ENCODE results near the gene MTERF1.
A peak's percentile ranks its signal among the peaks of the same experiment; 100 is the strongest.
"Not testable (repeated sequence)": the region's sequence is repeated elsewhere in the genome, so short reads cannot be mapped to it uniquely, and the experiment has no call there.

The MTERF1 gene, protein sequence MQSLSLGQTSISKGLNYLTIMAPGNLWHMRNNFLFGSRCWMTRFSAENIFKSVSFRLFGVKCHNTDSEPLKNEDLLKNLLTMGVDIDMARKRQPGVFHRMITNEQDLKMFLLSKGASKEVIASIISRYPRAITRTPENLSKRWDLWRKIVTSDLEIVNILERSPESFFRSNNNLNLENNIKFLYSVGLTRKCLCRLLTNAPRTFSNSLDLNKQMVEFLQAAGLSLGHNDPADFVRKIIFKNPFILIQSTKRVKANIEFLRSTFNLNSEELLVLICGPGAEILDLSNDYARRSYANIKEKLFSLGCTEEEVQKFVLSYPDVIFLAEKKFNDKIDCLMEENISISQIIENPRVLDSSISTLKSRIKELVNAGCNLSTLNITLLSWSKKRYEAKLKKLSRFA

DNA sequence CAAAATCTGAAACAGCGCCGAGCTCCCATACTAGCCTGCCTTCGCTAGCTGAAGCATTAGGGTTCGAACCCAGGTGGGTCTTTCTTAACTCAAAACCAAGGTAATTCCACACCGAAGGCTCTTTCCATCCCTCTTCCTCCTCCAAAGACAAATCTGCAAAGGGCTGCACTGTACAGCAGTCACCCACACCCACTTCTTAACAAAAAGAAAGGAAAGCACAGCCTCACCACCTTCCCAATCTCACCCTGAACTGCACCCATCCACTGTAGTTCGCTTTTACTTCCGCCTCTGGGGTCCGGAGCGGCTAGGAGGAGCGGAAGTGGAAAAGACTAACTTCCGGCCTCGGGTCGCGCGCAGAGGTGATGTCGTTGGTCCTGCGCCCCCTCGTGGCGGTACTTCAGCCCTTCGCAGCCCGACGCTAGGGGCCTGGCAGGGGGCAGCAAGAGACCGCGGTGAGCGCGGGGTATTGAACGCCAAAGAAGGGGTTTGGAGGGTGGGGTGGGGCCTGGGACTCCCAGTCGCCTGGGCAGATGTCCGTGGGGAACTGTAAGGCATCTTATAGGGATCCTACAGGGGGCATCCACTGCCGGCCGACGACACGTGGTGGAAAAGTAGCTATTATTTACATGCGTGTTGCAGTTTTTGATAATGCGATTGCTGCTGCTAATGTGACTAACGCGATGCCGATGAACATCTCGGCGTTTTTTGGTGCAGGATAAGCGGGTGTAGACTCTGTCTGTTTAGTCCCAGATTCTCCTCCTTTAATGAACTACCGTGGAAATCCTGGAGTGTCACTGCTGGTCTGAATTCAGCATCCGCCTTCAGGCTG lies at the start of gene MTERF1:
Gene MTERF1 (minus strand): TSS at position 290 of the 829 bp plus-strand sequence. CDS start 619 bp downstream, outside the sequence.
- DNase-seq = peak; percentile 96

GRCh38 chr7:91929463-91929862 lies 49.0 kb upstream of the MTERF1 start:
- no peak for DNase-seq

GRCh38 chr7:91927912-91928311 lies 47.4 kb upstream of the MTERF1 start:
- DNase-seq = no peak

DNA sequence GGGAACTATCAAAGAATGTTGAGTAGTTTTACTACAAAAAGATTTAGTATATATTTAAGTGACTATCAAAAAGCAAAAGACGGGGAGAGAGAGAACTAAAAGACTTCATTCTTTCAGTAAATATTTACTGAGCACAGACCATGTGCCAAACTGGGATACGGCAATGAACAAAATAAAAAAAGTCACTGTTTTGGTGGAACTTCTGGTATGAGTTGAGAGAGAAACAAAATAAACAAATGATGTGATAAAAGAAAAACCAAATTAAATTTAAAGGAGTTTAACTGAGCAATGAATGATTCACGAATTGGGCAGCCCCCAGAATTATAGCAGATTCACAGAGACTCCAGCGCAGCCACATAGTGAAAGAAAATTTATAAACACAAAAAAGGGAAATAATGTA lies 42.4 kb upstream of the MTERF1 start:
- DNase-seq = no peak

DNA sequence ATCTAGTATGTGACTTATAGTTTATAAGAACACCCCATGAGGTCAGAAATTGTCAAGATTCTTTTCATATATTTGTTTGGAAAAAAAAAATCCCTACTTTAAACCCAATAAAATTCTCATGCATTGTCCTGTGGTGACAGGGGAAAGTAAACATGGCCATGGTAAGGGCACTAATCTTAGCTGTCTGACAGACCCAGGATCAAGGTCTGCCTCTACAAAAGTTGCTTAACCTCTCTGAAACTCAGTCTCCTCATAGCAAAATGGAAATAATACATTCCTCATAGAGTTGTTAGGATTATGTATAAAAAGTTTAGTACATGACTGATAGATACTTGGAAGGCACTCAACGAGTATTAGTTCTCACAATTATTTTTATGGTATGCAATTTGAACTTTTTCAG lies 37.9 kb upstream of the MTERF1 start:
- DNase-seq = no peak

DNA sequence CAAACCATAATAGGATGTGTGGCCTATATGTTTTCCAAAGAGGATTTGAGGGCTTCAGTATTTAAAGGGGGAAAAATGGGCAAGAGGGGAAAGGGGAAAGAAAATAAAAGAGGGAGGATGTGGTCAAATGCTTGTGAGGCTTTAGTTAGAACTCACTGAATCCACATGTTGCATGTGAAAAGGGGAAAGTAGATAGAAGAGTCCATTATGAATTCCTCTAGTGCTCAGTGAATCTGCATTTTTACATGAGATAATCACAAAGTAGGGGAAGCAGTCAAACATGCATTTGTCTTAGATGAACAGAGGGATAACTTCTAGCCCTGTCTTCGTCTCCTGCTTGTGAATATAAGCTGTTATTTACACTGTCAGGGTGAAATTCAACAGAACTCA lies 35.5 kb upstream of the MTERF1 start:
- no peak for DNase-seq

GRCh38 chr7:91915401-91916050 lies 35.0 kb upstream of the MTERF1 start:
- DNase-seq = no peak

DNA sequence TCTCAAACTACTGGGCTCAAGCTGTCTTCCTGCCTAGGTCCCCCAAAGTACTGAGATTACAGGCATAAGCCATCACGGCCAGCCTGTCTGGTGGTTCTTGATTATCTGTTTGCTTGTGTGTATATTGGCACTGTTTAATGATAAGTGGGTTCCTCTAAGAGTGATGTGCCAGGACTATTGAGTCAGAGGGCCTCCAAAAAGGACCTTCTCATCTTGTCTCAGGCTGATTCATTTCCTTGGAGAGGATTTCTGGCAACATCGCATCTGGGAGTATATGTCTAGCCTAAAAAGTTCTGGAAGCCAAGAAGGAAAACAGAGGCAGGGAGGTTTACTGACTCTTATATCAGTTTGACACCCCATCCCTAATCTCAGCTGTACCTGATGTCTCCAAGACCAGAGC lies 33.1 kb upstream of the MTERF1 start:
- DNase-seq = no peak

DNA sequence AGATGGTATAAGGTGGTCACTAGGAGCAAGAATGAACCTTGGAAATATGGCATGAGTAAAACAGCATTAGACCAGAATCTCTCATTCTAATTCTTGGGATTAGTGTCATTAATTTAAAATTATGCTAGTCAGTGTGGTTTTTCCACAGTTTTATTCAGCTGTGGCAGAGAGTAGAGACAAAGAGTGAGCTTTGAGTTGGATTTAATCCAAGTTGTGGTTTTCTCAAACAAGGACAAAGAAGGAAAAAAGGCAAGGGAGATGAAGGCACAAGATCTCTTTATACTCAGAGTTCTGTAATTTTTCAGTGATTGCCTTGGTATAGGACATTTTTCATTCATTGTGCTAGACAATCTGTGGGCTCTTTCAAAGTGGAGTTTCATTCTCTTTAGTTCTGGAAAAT lies 32.0 kb upstream of the MTERF1 start:
- no peak for DNase-seq

DNA sequence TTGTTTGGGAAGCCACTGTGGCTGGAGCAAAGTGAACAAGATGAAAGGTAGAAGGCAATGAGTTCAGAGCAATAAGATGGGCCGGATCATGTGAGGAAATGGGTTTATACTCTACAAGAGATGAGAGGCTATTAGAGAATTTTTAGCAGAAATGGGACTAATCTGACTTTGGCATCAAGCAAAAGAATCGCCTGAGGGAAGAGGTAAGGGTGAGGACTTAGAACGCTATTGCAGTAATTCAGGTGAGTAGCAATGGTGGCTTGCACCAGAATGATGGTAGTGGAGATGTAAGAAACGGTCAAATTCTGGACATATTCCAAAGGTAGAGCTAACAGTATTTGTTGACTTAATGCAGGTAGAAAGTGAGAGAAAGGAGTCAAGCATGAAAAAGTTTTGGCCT lies 30.6 kb upstream of the MTERF1 start:
- DNase-seq = no peak

- no peak for DNase-seq
Observed at GRCh38 chr7:91910171-91910570, 29.7 kb upstream of the MTERF1 start.

DNA sequence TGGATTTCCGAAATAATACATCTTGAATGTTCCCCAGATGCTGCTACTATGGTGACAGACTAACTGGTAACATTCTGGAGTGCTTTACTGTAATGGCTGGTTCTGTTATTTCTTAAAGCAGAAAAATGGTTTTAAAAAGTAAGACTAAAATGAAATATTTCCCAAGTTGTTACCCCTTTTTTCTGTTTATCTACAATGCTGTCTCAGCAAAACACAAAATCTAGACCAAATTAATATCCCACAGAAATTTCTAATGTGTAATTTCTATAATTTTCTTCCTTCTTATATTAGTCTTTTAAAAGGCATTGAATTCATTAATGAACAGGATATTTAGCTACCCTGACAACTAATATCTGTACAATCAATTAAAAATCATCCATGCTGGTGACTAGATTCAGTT lies 19.1 kb upstream of the MTERF1 start:
- no peak for DNase-seq

- DNase-seq = no peak
Observed at GRCh38 chr7:91898240-91898992, 17.9 kb upstream of the MTERF1 start.

DNA sequence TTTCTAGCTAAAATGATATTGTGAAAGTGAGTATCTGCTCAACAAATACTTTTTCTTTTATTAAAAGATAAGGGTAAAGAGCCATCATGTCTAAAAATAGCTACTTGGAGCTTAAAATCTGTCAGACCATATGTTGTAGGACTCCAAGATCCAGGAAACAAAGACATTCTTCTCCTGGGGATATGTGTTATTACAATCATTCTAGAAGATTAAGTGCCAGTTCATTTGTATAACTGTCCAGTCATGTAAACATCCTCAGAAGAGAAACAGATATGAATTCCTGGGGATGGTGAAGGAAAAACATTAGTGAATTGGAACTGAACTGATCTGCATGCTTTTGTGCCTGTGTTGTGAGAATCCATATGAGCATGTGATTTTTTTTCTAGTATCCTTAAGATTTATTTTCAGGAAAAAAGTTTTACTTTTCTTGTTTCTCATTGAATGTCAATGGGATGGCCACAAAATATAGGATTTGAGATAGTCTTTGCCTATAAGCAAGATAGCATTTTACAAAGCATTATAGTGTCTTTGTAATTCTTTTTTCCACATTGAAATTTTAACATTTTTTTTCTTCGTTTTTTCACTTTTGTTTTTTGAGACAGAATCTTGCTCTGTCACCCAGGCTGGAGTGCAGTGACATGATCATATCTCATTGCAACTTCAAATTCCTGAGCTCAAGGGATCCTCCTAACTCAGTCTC lies 14.4 kb upstream of the MTERF1 start:
- DNase-seq = no peak

DNA sequence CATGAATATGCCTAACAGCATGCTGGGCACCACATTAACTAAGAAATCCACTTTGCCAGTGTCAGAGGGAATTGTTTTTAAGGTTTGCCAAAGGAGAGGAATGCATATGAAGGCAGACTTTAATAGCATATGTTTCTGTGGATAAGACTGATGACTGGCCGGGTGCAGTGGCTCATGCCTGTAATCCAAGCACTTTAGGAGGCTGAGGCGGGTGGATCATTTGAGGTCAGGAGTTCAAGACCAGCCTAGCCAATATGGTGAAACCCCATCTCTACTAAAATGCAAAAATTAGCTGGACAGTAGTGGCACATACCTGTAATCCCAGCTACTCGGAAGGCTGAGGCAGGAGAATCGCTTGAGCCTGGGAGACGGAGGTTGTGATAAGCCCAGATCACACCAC lies 13.2 kb upstream of the MTERF1 start:
- DNase-seq = not testable (repeated sequence)

GRCh38 chr7:91892821-91893340 lies 12.4 kb upstream of the MTERF1 start:
- DNase-seq = no peak

GRCh38 chr7:91892099-91892705 lies 11.7 kb upstream of the MTERF1 start:
- no peak for DNase-seq

DNA sequence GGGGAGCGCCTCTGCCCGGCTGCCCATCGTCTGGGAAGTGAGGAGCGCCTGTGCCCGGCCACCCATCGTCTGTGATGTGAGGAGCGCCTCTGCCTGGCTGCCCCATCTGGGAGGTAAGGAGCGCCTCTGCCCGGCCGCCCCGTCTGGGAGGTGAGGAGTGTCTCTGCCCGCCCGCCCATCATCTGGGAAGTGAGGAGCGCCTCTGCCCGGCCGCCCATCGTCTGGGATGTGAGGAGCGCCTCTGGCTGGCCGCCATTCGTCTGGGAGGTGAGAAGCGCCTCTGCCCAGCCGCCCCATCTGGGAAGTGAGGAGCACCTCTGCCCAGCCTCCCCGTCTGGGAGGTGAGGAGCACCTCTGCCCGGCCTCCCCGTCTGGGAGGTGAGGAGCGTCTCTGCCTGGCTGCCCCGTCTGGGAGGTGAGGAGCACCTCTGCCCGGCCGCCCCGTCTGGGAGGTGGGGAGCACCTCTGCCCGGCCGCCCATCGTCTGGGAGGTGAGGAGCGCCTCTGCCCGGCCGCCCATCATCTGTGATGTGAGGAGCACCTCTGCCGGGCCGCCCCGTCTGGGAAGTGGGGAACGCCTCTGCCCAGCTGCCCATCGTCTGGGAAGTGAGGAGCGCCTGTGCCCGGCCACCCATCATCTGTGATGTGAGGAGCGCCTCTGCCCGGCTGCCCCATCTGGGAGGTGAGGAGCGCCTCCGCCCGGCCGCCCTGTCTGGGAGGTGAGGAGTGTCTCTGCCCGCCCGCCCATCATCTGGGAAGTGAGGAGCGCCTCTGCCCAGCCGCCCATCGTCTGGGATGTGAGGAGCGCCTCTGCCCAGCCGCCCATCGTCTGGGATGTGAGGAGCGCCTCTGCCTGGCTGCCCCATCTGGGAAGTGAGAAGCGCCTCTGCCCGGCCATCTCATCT lies 8.0 kb upstream of the MTERF1 start:
- not testable (repeated sequence) for DNase-seq

GRCh38 chr7:91887336-91888213 lies 7.1 kb upstream of the MTERF1 start:
- DNase-seq = not testable (repeated sequence)
